HG03060 (cell line): ENCODE data around the gene PFDN6.

Source experiments
- ATAC-seq: cut with Tn5 transposase; IDR thresholded peaks from one replicate; pipeline ENCODE4 v1.9.1; 2021; ENCODE audit warnings: low read depth, moderate number of reproducible peaks; ENCODE audit not compliant: unreplicated experiment

PFDN6 gene

GRCh38 chr6:33292996-33293682, 3.7 kb downstream of the PFDN6 start:
- ATAC-seq, result no peak

- ATAC-seq, result no peak
Measured at GRCh38 chr6:33294086-33294823, 4.9 kb downstream of the PFDN6 start.

- ATAC-seq, result no peak
Measured at GRCh38 chr6:33295621-33296369, 6.4 kb downstream of the PFDN6 start.

- no peak for ATAC-seq
Measured at GRCh38 chr6:33296797-33297405, 7.5 kb downstream of the PFDN6 start.

GRCh38 chr6:33297406-33297955, 8.1 kb downstream of the PFDN6 start:
- no peak for ATAC-seq

GRCh38 chr6:33297956-33298772, 8.8 kb downstream of the PFDN6 start:
- no peak for ATAC-seq

GRCh38 chr6:33298773-33299236, 9.4 kb downstream of the PFDN6 start, which contains the start of gene RGL2:
Gene RGL2 (minus strand): TSS chr6:33298942. CDS start chr6:33298610, 332 bp downstream.
- ATAC-seq, result no peak

- peak; percentile 65 for ATAC-seq
Measured at GRCh38 chr6:33299237-33299944, 10.0 kb downstream of the PFDN6 start.

- ATAC-seq, result no peak
Measured at GRCh38 chr6:33301877-33302276, 12.5 kb downstream of the PFDN6 start.

- no peak for ATAC-seq
Measured at GRCh38 chr6:33304216-33304615, 14.8 kb downstream of the PFDN6 start.

GRCh38 chr6:33305052-33305451, 15.7 kb downstream of the PFDN6 start:
- ATAC-seq, result no peak

GRCh38 chr6:33306356-33306755, 17.0 kb downstream of the PFDN6 start:
- ATAC-seq, result no peak

GRCh38 chr6:33312361-33313104, 23.1 kb downstream of the PFDN6 start:
- ATAC-seq, result no peak

- ATAC-seq, result no peak
Measured at GRCh38 chr6:33313105-33313708, 23.8 kb downstream of the PFDN6 start.

- ATAC-seq, result no peak
Measured at GRCh38 chr6:33313709-33314514, 24.5 kb downstream of the PFDN6 start, which contains the start of gene TAPBP. Gene TAPBP (minus strand): TSS chr6:33314078. CDS start chr6:33314041, 37 bp downstream.

GRCh38 chr6:33314515-33314942, 25.1 kb downstream of the PFDN6 start:
- ATAC-seq, result no peak
